ENCODE results near the gene ZKSCAN7.

- no peak for TF ChIP-seq GATA2 (IDR thresholded peaks at IDR 0.05; ENCODE audit: low read depth, low read length)
- TF ChIP-seq GATA3 (IDR thresholded peaks at IDR 0.05; ENCODE audit: low read depth, low read length), result no peak
Observed at GRCh38 chr3:44557074-44557473, 2.1 kb downstream of the ZKSCAN7 start.

Measured in SH-SY5Y (cell line).